Upper lobe of right lung (tissue), 1 donor: ENCODE data around the gene TMEM178A. TPM values are rescaled to one million over a fixed set of nuclear protein-coding genes. Genes with fewer than 3 reads are reported as not detected.

Source experiments
- ATAC-seq: fragments of 200-7000 bp; cut with Tn5 transposase; one replicate; pipeline ENCODE4 v1.9.1; 2020; ENCODE audit warnings: mild to moderate bottlenecking, moderate library complexity
- DNase-seq: peaks from one replicate; pipeline ENCODE4 v3.0.0-alpha.2; 2020
- H3K27ac ChIP-seq: fragments of 200-600 bp; one replicate; pipeline ENCODE4 v1.8.0; 2022
- H3K27me3 ChIP-seq: fragments of 200-600 bp; one replicate; pipeline ENCODE4 v1.8.0; 2022; ENCODE audit warnings: mild to moderate bottlenecking
- H3K36me3 ChIP-seq: fragments of 200-600 bp; one replicate; pipeline ENCODE4 v1.8.0; 2022
- H3K4me1 ChIP-seq: fragments of 200-600 bp; one replicate; pipeline ENCODE4 v1.8.0; 2022
- H3K4me3 ChIP-seq: fragments of 200-600 bp; one replicate; pipeline ENCODE4 v1.8.0; 2022; ENCODE audit warnings: mild to moderate bottlenecking
- H3K9me3 ChIP-seq: fragments of 200-600 bp; one replicate; pipeline ENCODE4 v1.8.0; 2022
- intact Hi-C: fragments of 100-400 bp; cut with DNase I; formaldehyde crosslinking; loops from one replicate; pipeline ENCODE4 v1.11.0; 2022
- total RNA-seq: library from RNA; stranded (reverse); fragmentation: NEBNext Ultra II Directional; extraction: Animal tissue kit (Norgen Biotek cat#: 25700); gene quantifications from one replicate; pipeline ENCODE4 v1.2.1, GENCODE V29; 2021
- TF ChIP-seq, protein P1 (sequence below): fragments of 200-600 bp; IDR thresholded peaks from one replicate; pipeline ENCODE4 v1.8.0; 2022; ENCODE audit warnings: antibody characterized with exemption
- donor health status: DM: no; HTN: yes; CAD: no; lungs with severe emphysema.

The TMEM178A gene
- total RNA-seq, 1 donor from 2014 or later = 9.5 TPM

DNA sequence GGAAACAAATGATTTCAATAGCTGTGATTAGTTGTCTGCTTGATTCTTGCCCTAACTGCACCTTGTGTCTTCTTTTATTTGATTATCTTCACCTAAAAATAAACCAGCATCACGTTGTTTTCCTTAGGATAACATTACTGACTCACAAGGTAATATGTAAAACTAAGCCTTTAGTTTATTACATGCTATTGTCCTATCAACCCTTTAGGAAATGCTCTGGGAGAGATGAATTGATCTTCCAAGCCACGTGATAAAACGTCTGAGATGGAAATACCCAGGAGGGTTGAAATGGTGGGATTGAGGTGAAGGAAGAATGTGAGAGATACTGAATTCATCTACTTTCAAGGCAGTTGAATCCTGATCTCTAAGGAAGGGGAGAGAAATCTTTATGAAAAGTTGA, 34.5 kb upstream of the TMEM178A start:
- no peak overlapping the region for H3K27ac ChIP-seq
- intact Hi-C loops = no loop called here
- TF ChIP-seq, protein P1, sequence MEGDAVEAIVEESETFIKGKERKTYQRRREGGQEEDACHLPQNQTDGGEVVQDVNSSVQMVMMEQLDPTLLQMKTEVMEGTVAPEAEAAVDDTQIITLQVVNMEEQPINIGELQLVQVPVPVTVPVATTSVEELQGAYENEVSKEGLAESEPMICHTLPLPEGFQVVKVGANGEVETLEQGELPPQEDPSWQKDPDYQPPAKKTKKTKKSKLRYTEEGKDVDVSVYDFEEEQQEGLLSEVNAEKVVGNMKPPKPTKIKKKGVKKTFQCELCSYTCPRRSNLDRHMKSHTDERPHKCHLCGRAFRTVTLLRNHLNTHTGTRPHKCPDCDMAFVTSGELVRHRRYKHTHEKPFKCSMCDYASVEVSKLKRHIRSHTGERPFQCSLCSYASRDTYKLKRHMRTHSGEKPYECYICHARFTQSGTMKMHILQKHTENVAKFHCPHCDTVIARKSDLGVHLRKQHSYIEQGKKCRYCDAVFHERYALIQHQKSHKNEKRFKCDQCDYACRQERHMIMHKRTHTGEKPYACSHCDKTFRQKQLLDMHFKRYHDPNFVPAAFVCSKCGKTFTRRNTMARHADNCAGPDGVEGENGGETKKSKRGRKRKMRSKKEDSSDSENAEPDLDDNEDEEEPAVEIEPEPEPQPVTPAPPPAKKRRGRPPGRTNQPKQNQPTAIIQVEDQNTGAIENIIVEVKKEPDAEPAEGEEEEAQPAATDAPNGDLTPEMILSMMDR = no peak
- no peaks in the 10 kb centered on the region for H3K9me3 ChIP-seq
- DNase-seq (no peak), ATAC-seq (no peak)
- H3K4me3 ChIP-seq = no peak overlapping the region
- no peaks in the 10 kb centered on the region for H3K27me3 ChIP-seq
- H3K4me1 ChIP-seq = no peaks in the 10 kb centered on the region
- no peaks in the 10 kb centered on the region for H3K36me3 ChIP-seq

DNA sequence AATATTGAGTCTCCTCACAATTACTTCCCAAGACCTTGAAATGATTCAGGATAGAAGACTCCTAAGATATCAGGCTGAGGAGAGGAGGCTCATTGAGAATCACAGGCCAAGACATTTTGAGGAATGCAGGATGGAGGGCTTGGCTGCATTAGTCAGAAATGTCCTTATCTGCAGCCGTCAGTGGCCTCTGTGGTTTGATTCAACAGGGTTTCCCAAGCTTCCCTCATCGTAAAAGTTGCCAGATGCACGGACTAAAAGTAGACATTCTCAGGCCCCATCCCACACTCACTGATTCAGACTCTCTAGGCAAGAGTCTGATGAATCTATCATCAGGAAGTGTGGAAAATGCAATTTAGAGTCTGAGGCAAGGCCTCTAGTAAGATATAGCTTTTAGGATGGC, 34.0 kb upstream of the TMEM178A start:
- DNase-seq (no peak), ATAC-seq (no peak)
- H3K4me1 ChIP-seq = no peaks in the 10 kb centered on the region
- TF ChIP-seq, protein P1 = no peak
- H3K27ac ChIP-seq = no peak overlapping the region
- H3K36me3 ChIP-seq = no peaks in the 10 kb centered on the region
- H3K27me3 ChIP-seq = no peaks in the 10 kb centered on the region
- no peak overlapping the region for H3K4me3 ChIP-seq
- no peaks in the 10 kb centered on the region for H3K9me3 ChIP-seq
- intact Hi-C loops = no loop called here

DNA sequence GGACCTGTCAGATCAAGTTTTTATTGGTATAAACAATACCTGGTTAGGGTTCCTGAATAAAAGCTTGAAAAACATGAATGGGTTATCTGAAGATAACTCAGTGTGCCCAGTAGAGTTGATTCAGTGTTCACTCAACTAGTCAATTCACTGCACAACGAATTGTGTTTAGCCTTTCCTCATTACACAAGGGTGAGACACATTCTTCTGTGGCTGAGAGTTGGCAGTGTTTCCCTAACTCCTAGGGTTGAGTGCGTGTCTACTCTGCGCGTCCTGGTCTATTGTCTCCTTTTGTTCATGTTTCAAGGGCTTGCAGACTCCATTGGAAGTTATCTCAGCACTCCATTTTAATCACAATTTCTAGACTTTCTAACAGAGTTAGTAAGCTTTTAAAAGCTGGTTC, 32.8 kb upstream of the TMEM178A start:
- ATAC-seq (no peak), DNase-seq (no peak)
- H3K4me1 ChIP-seq = no peaks in the 10 kb centered on the region
- no peaks in the 10 kb centered on the region for H3K27me3 ChIP-seq
- no peaks in the 10 kb centered on the region for H3K36me3 ChIP-seq
- H3K9me3 ChIP-seq = no peaks in the 10 kb centered on the region
- TF ChIP-seq, protein P1 = no peak
- intact Hi-C loops = no loop called here
- H3K27ac ChIP-seq = no peak overlapping the region
- no peak overlapping the region for H3K4me3 ChIP-seq

DNA sequence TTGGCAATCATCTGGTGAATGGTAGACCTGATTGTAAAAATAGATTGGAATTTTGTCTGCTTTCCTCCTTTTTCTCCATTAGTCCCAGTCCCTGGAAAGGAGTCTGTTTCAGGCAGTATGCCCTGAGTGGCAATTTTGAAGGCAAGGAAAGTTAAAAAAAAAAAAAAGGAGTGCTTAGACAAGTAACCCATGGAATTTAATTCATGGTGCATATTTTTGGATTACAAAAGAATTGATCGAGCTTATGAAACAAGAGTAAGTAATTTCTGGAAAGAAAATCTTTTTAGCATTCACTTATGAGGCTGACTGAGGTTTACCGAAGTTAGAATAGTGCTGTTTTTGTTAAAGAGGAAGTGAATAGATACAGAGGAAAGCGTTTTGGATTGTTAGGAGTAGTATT, 29.4 kb upstream of the TMEM178A start:
- H3K36me3 ChIP-seq = no peaks in the 10 kb centered on the region
- intact Hi-C loops = no loop called here
- no peaks in the 10 kb centered on the region for H3K4me1 ChIP-seq
- no peaks in the 10 kb centered on the region for H3K27me3 ChIP-seq
- TF ChIP-seq, protein P1 = no peak
- H3K4me3 ChIP-seq = no peak overlapping the region
- ATAC-seq = no peak
- DNase-seq = no peak
- H3K9me3 ChIP-seq = no peaks in the 10 kb centered on the region
- H3K27ac ChIP-seq = no peak overlapping the region

DNA sequence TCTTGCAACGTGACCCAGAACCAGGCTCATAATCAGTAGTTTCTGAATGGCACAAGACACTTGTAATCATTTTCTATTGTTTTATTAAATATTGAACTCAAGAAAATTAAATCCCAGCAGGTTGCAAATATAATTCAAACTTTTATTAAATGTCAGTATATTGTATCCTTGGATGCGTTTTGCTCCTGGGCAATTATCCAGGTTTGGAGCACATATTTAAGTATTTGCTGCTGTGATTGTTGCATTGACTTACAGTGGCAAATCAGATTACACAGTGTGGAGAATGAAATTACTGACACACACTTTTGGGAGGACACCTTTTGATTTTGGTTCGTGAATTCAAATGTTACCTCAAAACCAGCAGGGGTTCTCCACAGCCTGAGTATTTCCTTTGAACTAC, 27.1 kb upstream of the TMEM178A start:
- intact Hi-C loops = no loop called here
- H3K27ac ChIP-seq = no peak overlapping the region
- no peaks in the 10 kb centered on the region for H3K4me1 ChIP-seq
- TF ChIP-seq, protein P1 = no peak
- no peak overlapping the region for H3K4me3 ChIP-seq
- H3K27me3 ChIP-seq = no peaks in the 10 kb centered on the region
- no peak for DNase-seq
- no peak for ATAC-seq
- no peaks in the 10 kb centered on the region for H3K9me3 ChIP-seq
- H3K36me3 ChIP-seq = no peaks in the 10 kb centered on the region

DNA sequence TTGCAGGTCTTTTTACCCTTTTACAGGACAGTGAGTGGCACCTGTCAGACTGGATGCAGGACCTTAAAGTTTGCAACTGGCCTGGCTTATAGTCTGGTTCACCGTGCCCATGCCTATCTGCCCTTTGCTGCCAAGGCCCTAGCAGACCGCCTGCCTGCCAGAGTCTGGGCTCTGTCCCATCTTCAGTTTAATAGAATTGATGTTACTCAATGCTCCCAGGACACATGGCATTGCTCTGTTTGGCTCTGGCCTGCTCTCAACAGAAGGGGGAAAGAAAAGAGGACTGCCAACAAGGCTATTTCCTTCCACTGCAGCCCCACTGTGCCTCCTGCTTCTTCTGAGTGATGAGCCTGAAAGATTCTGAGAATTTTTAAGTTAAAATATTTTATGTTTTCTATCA, 25.6 kb upstream of the TMEM178A start:
- no peaks in the 10 kb centered on the region for H3K9me3 ChIP-seq
- no peaks in the 10 kb centered on the region for H3K36me3 ChIP-seq
- no peak overlapping the region for H3K4me3 ChIP-seq
- H3K4me1 ChIP-seq = no peaks in the 10 kb centered on the region
- no peaks in the 10 kb centered on the region for H3K27me3 ChIP-seq
- TF ChIP-seq, protein P1 = no peak
- no peak for DNase-seq
- no peak for ATAC-seq
- no peak overlapping the region for H3K27ac ChIP-seq
- intact Hi-C loops = no loop called here
